Measurements from ENCODE around the gene KCTD14. TPM values are rescaled to one million over a fixed set of nuclear protein-coding genes. Genes with fewer than 3 reads are reported as not detected.

KCTD14 gene
- total RNA-seq, 1 experiment from 2014 or later = 12.6 TPM

Other genes with a start within 250 kb of the KCTD14 start
- 71.3 to 79.8 TPM (median 72.8 TPM) in 3 replicates for gene RSF1, start 202.6 kb downstream of the KCTD14 start, total RNA-seq (2021)
- 22.8 to 29.9 TPM (median 28.2 TPM) in 3 replicates for gene AAMDC, start 202.1 kb downstream of the KCTD14 start, total RNA-seq (2021)
- gene INTS4, start 28.6 kb downstream of the KCTD14 start, total RNA-seq (2021) = 34.2 to 37.9 TPM (median 34.2 TPM) in 3 replicates
- gene THRSP, start 40.6 kb upstream of the KCTD14 start, total RNA-seq (2021) = not detected in 3 replicates
- gene NDUFC2, start 56.6 kb upstream of the KCTD14 start, total RNA-seq (2021) = 195 to 216 TPM (median 215 TPM) in 3 replicates
- 63.8 to 72.2 TPM (median 67.2 TPM) in 3 replicates for gene ALG8, start 116.3 kb upstream of the KCTD14 start, total RNA-seq (2021)
- 2.8 to 4.0 TPM (median 3.1 TPM) in 3 replicates for gene KCTD21, start 165.3 kb upstream of the KCTD14 start, total RNA-seq (2021)
- gene USP35, start 165.6 kb upstream of the KCTD14 start, total RNA-seq (2021) = 9.1 to 10.6 TPM (median 9.6 TPM) in 3 replicates

All from WTC11 (cell line).